Gastrocnemius medialis (tissue), 4 donors: ENCODE results near the gene MCF2L2.

ENCODE experiments used
- POLR2A ChIP-seq, 2 donors: fragments of 450-650 bp; IDR thresholded peaks; one replicate each; pipeline ENCODE4 v1.6.1; 2017; ENCODE audit warnings: antibody characterized with exemption in 2 of 2, mild to moderate bottlenecking in 2 of 2, moderate library complexity in 2 of 2
- TF ChIP-seq, protein P1 (sequence below), 5 experiments: fragments of 450-650 bp in 3 of 5; fragments of 200-600 bp in 2 of 5; sonication (generic) in 2 of 5; IDR thresholded peaks in 4 of 5; conservative IDR thresholded peaks in 1 of 5; 1 replicate in 4 of 5; 2 replicates in 1 of 5; pipeline ENCODE4 v1.5.1; 2016 to 2019; ENCODE audit warnings: antibody characterized with exemption in 5 of 5, mild to moderate bottlenecking in 3 of 5, moderate library complexity in 3 of 5

DNA sequence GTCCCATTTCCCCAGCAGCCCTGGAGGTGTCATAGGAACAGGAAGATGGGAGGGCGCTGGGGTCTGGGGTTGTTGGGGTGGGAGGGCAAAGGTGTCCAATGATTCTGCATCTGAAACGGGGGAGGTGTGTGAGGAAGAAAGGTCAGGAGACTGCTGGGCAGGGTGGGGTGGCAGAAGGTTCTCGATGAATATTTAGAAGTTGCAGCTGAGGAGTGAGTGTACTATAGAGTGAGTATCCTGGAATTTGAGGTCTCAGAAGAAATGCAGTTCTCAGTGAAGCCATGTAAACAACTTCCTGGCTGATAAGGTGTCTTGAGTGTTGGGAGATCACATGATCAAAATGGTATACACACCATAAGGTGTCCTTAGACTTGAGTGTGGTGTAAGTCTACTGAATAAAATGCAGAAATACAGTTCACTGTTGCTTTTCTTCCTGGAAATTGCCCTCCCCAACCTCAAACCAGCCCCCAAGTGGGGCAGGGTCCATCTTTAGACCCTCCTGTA lies 165.5 kb downstream of the MCF2L2 start:
- TF ChIP-seq, protein P1, sequence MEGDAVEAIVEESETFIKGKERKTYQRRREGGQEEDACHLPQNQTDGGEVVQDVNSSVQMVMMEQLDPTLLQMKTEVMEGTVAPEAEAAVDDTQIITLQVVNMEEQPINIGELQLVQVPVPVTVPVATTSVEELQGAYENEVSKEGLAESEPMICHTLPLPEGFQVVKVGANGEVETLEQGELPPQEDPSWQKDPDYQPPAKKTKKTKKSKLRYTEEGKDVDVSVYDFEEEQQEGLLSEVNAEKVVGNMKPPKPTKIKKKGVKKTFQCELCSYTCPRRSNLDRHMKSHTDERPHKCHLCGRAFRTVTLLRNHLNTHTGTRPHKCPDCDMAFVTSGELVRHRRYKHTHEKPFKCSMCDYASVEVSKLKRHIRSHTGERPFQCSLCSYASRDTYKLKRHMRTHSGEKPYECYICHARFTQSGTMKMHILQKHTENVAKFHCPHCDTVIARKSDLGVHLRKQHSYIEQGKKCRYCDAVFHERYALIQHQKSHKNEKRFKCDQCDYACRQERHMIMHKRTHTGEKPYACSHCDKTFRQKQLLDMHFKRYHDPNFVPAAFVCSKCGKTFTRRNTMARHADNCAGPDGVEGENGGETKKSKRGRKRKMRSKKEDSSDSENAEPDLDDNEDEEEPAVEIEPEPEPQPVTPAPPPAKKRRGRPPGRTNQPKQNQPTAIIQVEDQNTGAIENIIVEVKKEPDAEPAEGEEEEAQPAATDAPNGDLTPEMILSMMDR (IDR thresholded peaks at IDR 0.05 in 4 of 5, conservative IDR thresholded peaks at IDR 0.05 in 1 of 5): no peak
- no peak for TF ChIP-seq POLR2A (IDR thresholded peaks at IDR 0.05)
